ENCODE results near the gene SART1.

The SART1 gene

DNA sequence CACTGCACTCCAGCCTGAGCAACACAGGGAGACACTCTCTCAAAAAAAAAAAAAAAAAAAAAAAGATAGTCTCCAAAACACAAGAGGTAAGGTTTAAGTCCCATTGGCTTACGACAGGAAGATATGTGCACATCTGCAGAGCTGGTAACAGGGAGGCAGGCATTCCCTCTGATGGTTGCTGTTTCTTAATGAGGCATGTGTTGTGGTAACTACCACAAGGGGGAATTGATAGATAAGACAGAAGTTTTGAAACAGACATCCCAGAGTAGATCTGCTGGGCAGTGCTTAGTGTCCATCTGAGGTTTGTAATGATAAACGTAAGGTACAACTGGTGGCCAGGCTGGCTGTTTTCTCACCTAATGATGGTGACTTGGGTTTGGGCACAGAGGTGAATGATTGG, 35.8 kb downstream of the SART1 start:
- DNase-seq (ENCODE audit: low read depth), result no peak
- H3K4me3 ChIP-seq (replicated peaks; ENCODE audit: low read depth, low read length), result no peak overlapping the region
- TF ChIP-seq, protein P1, sequence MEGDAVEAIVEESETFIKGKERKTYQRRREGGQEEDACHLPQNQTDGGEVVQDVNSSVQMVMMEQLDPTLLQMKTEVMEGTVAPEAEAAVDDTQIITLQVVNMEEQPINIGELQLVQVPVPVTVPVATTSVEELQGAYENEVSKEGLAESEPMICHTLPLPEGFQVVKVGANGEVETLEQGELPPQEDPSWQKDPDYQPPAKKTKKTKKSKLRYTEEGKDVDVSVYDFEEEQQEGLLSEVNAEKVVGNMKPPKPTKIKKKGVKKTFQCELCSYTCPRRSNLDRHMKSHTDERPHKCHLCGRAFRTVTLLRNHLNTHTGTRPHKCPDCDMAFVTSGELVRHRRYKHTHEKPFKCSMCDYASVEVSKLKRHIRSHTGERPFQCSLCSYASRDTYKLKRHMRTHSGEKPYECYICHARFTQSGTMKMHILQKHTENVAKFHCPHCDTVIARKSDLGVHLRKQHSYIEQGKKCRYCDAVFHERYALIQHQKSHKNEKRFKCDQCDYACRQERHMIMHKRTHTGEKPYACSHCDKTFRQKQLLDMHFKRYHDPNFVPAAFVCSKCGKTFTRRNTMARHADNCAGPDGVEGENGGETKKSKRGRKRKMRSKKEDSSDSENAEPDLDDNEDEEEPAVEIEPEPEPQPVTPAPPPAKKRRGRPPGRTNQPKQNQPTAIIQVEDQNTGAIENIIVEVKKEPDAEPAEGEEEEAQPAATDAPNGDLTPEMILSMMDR (IDR thresholded peaks at IDR 0.05; ENCODE audit: low read length, missing control alignments), result no peak

DNA sequence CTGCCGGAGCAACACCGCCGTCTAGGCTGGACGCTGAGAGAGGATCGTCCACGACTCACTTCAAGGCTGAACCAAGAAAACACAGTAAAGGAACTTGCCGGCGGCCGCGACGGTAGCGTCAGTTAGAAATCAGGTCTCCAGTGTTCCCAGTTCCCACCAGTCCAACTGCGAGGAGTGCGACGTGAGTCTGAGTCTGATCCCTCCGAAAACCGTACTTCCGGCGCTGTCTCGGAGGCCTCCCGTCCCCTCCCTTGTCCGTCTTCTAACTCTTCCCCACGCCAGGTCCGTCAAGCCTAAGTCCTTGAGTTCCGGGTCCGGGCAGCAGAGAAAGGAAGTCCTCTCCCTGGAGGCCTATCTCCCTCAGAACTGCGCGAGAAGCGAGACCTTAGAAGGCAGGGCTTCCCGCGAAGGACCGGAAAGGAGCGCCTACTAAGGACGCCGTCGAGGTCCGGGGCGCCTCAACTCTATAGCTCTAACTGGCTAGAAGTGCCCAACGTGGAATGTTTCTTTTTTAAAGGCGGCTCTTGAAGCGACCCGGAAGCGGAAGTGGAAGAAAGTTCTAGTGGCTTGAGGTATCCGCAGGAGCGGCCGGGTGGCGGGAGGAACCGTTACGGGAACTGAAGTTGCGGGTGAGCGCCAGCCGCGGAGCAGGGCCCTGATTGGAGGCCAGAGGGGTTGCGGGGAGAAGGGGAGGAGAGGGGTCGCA, 40.6 kb downstream of the SART1 start, which contains the start of the genes BANF1 and EIF1AD:
Gene BANF1, plus strand, starts transcription at position 562 of the 706 bp plus-strand sequence. CDS start 748 bp downstream, outside the sequence.
Gene EIF1AD, minus strand, starts transcription at position 216 of the 706 bp plus-strand sequence. CDS start 1,768 bp downstream, outside the sequence.
- DNase-seq (ENCODE audit: low read depth), result peak; percentile 99
- TF ChIP-seq, protein P1 (IDR thresholded peaks at IDR 0.05; ENCODE audit: low read length, missing control alignments), result no peak
- peak within 1 kb of the TSS; percentile 99 for H3K4me3 ChIP-seq (replicated peaks; ENCODE audit: low read depth, low read length)

DNA sequence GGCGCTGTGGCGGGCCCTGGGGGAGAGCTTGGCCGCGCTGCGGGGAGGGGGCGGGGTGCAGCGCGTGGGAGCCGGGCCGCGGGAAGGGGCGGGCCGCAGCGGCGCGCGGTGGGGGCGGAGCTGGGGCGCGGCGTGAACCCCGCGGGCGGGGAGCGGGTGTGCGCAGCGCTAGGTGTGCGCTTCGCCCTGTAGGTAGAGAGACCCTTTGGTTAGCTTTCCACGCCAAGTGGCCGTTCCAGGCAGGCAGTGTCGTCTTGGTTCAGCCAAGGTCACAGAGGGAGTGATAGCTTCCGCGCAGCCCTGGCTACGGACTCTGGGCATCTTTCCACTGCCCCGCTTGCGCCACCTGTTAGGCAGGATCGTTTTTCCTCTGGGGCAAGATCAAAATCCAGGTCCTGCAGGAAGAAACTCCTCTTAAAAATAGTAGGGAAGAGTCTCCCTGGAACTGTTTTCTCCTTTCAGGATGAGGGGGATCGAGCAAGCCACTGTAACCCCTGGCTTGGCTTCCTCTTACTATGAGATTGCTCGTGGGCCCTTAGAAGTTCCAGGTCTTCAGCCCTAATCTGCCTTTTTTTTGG, 41.2 kb downstream of the SART1 start:
- TF ChIP-seq, protein P1 (IDR thresholded peaks at IDR 0.05; ENCODE audit: low read length, missing control alignments), result peak; percentile 18
- peak; percentile 53 for DNase-seq (ENCODE audit: low read depth)

DNA sequence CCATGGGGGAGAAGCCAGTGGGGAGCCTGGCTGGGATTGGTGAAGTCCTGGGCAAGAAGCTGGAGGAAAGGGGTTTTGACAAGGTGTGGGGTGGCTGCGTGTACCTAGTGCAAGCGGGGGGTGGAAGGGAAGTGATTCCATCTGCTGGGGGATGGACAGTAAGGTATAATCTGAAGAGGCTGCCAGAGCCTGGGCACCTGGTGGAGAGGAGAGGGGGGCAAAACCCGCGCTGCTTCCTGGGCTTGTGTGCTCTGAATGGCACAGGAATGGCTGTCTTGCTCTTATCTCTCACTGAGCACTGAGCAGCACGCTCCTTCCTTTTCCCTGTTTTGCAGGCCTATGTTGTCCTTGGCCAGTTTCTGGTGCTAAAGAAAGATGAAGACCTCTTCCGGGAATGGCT, 41.8 kb downstream of the SART1 start:
- no peak for DNase-seq (ENCODE audit: low read depth)
- TF ChIP-seq, protein P1 (IDR thresholded peaks at IDR 0.05; ENCODE audit: low read length, missing control alignments), result no peak
- H3K4me3 ChIP-seq (replicated peaks; ENCODE audit: low read depth, low read length), result peak overlapping the region; percentile 99

More for the DNA sequence above, 41.2 kb downstream of the SART1 start:
- H3K4me3 ChIP-seq (replicated peaks; ENCODE audit: low read depth, low read length), result peak overlapping the region; percentile 99

DNA sequence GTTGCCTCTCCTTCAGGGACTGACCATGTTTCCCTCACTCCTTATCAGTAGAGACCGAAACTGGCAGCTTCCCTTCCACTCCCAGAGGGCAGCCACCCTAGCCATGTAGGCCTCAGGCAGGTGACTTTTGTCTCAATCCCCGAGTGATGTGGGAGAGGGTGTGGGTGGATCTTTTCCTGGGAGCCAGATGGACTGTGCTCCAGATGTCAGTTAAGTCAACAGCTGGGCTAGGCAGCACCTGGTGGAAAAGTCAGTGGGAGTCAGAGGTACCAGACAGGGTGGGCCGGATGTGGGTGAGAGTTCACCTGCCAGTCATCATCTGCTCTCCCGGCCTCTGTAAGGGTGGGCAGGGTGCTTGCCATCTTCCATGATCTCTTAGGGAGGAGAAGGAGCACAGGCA, 42.7 kb downstream of the SART1 start:
- DNase-seq (ENCODE audit: low read depth), result no peak
- TF ChIP-seq, protein P1 (IDR thresholded peaks at IDR 0.05; ENCODE audit: low read length, missing control alignments), result no peak
- no peak overlapping the region for H3K4me3 ChIP-seq (replicated peaks; ENCODE audit: low read depth, low read length)

DNA sequence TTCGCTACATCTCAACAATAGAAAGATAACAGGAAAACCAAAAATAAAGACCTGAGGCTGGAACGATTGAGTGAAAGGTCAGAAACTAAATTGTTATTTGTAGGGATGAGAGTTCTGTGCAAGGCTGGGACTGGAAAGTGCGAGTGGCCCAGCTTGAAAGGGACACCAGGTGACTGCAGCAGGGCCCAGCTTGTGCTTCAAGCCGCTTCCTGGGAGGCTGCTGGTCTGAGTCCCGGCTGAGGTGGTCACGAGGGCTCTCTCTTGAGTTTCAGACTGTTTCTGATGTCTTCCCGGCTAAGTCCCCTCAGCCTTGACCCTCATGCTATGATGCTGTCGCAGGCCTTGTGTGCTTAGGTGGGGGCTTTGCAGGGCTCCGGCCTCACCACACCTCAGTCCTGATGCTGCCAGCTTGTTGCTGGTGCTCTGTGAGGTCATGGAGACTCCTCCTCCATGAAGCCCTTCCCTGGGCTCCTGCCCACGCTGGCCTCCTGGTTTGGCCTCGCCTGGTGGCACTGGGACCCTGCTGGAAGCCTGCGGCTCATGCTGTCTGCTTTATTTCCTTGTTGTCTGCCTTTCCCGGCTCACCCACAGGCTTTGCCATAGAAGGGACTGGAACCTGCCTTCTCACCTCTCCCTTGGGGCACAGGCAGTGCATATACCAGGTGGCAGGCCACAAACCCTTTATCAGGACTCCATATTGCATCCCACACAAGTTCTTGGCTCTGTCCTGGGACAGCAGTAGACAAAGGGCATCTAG, 44.8 kb downstream of the SART1 start:
- H3K4me3 ChIP-seq (replicated peaks; ENCODE audit: low read depth, low read length), result no peak overlapping the region
- no peak for DNase-seq (ENCODE audit: low read depth)
- TF ChIP-seq, protein P1 (IDR thresholded peaks at IDR 0.05; ENCODE audit: low read length, missing control alignments), result no peak
